ENCODE measurements around the gene DMBT1. TPM values are rescaled to one million over a fixed set of nuclear protein-coding genes. Genes with fewer than 3 reads are reported as not detected.

DMBT1 gene
- total RNA-seq, 1 donor from 2014 or later = not detected

GRCh38 chr10:122544493-122544892 is 16.1 kb upstream of the DMBT1 start:
- ATAC-seq (ENCODE audit: poor library complexity) (no peak), DNase-seq (no peak)
- intact Hi-C loops (cut with DNase I) = no loop called here

- ATAC-seq (ENCODE audit: poor library complexity) (no peak), DNase-seq (no peak)
- intact Hi-C loops (cut with DNase I) = no loop called here
Observed at GRCh38 chr10:122546242-122546641, 14.3 kb upstream of the DMBT1 start.

- no peak for DNase-seq
Observed at GRCh38 chr10:122548407-122549085, 12.0 kb upstream of the DMBT1 start.

GRCh38 chr10:122549636-122550035 is 10.9 kb upstream of the DMBT1 start:
- ATAC-seq (ENCODE audit: poor library complexity) = no peak
- no peak for DNase-seq
- intact Hi-C loops (cut with DNase I) = no loop called here

More at GRCh38 chr10:122548407-122549085, 12.0 kb upstream of the DMBT1 start:
- no peak for ATAC-seq (ENCODE audit: poor library complexity)
- intact Hi-C loops (cut with DNase I) = no loop called here

GRCh38 chr10:122550427-122550826 is 10.1 kb upstream of the DMBT1 start:
- ATAC-seq (ENCODE audit: poor library complexity) (peak; percentile 16), DNase-seq (no peak)
- intact Hi-C loops (cut with DNase I) = no loop called here

- DNase-seq (no peak), ATAC-seq (ENCODE audit: poor library complexity) (peak; percentile 78)
- intact Hi-C loops (cut with DNase I) = no loop called here
Observed at GRCh38 chr10:122550983-122551382, 9.6 kb upstream of the DMBT1 start.

- intact Hi-C loops (cut with DNase I) = no loop called here
- peak; percentile 83 for ATAC-seq (ENCODE audit: poor library complexity)
- no peak for DNase-seq
Observed at GRCh38 chr10:122551450-122551849, 9.1 kb upstream of the DMBT1 start.

- ATAC-seq (ENCODE audit: poor library complexity) = peak; percentile 14
- intact Hi-C loops (cut with DNase I) = no loop called here
- no peak for DNase-seq
Observed at GRCh38 chr10:122553341-122553740, 7.2 kb upstream of the DMBT1 start.

GRCh38 chr10:122554131-122555036 is 6.2 kb upstream of the DMBT1 start:
- intact Hi-C loops (cut with DNase I) = loop anchor here (5.0 kb wide), 1 partner anchor 252 kb away; no protein-coding TSS in a partner anchor
- ATAC-seq (ENCODE audit: poor library complexity) (no peak), DNase-seq (no peak)

- DNase-seq = no peak
- intact Hi-C loops (cut with DNase I) = loop anchor here (5.0 kb wide), 1 partner anchor 253 kb away; no protein-coding TSS in a partner anchor
- no peak for ATAC-seq (ENCODE audit: poor library complexity)
Observed at GRCh38 chr10:122555442-122555841, 5.1 kb upstream of the DMBT1 start.

- ATAC-seq (ENCODE audit: poor library complexity) (no peak), DNase-seq (no peak)
- intact Hi-C loops (cut with DNase I) = loop anchor here (5.0 kb wide), 1 partner anchor 255 kb away; no protein-coding TSS in a partner anchor
Observed at GRCh38 chr10:122557516-122557915, 3.0 kb upstream of the DMBT1 start.

GRCh38 chr10:122558452-122558851 is 2.1 kb upstream of the DMBT1 start:
- intact Hi-C loops (cut with DNase I) = loop anchor here (5.0 kb wide), 1 partner anchor 256 kb away; no protein-coding TSS in a partner anchor

GRCh38 chr10:122559228-122559627 is 1.3 kb upstream of the DMBT1 start:
- DNase-seq (no peak), ATAC-seq (ENCODE audit: poor library complexity) (no peak)
- intact Hi-C loops (cut with DNase I) = loop anchor here (5.0 kb wide), 1 partner anchor 257 kb away; no protein-coding TSS in a partner anchor

More at GRCh38 chr10:122558452-122558851, 2.1 kb upstream of the DMBT1 start:
- DNase-seq (no peak), ATAC-seq (ENCODE audit: poor library complexity) (no peak)

GRCh38 chr10:122561212-122561611 is 658 bp downstream of the DMBT1 start:
- DNase-seq = no peak
- no peak for ATAC-seq (ENCODE audit: poor library complexity)
- intact Hi-C loops (cut with DNase I) = loop anchor here (5.0 kb wide), 1 partner anchor 129 kb away; no protein-coding TSS in a partner anchor

- ATAC-seq (ENCODE audit: poor library complexity) (no peak), DNase-seq (no peak)
- intact Hi-C loops (cut with DNase I) = loop anchor here (5.0 kb wide), 1 partner anchor 129 kb away; no protein-coding TSS in a partner anchor
Observed at GRCh38 chr10:122561792-122562191, 1.2 kb downstream of the DMBT1 start.

GRCh38 chr10:122564980-122565379 is 4.4 kb downstream of the DMBT1 start:
- intact Hi-C loops (cut with DNase I) = loop anchor here (5.0 kb wide), 3 partner anchors 133 to 268 kb away; no protein-coding TSS in a partner anchor
- ATAC-seq (ENCODE audit: poor library complexity) (no peak), DNase-seq (no peak)

GRCh38 chr10:122565766-122566206 is 5.2 kb downstream of the DMBT1 start:
- ATAC-seq (ENCODE audit: poor library complexity) = peak; percentile 75
- intact Hi-C loops (cut with DNase I) = loop anchor here (5.0 kb wide), 2 partner anchors 137 to 268 kb away; no protein-coding TSS in a partner anchor

GRCh38 chr10:122566632-122567031 is 6.1 kb downstream of the DMBT1 start:
- intact Hi-C loops (cut with DNase I) = loop anchor here (5.0 kb wide), 2 partner anchors 136 to 269 kb away; no protein-coding TSS in a partner anchor
- no peak for ATAC-seq (ENCODE audit: poor library complexity)
- DNase-seq = no peak

More at GRCh38 chr10:122565766-122566206, 5.2 kb downstream of the DMBT1 start:
- peak; percentile 86 for DNase-seq
